Endodermal cell (in vitro differentiated cells): Measurements from ENCODE around the gene TRIM9. TPM values are rescaled to one million over a fixed set of nuclear protein-coding genes. Genes with fewer than 3 reads are reported as not detected.

Source experiments
- DNase-seq: peaks from one replicate; pipeline ENCODE4 v3.0.0-alpha.2; 2017
- H3K27ac ChIP-seq: 2 replicates; pipeline ENCODE4 v1.5.1; 2013; ENCODE audit warnings: mild to moderate bottlenecking, low read depth, low read length, moderate library complexity
- H3K27me3 ChIP-seq: 2 replicates; pipeline ENCODE4 v1.6.1; 2013; ENCODE audit warnings: mild to moderate bottlenecking, low read length, moderate library complexity; ENCODE audit not compliant: insufficient read depth, control insufficient read depth, poor library complexity, severe bottlenecking
- H3K36me3 ChIP-seq: 2 replicates; pipeline ENCODE4 v1.7.0; 2013; ENCODE audit warnings: mild to moderate bottlenecking, low read length, moderate library complexity; ENCODE audit not compliant: control insufficient read depth, insufficient read depth
- H3K4me1 ChIP-seq: one replicate; pipeline ENCODE4 v1.7.0; 2013; ENCODE audit warnings: low read length; ENCODE audit not compliant: control insufficient read depth, insufficient read depth
- H3K4me3 ChIP-seq: 2 replicates; pipeline ENCODE4 v1.5.1; 2013; ENCODE audit warnings: mild to moderate bottlenecking, low read length, moderate library complexity
- H3K9ac ChIP-seq: 2 replicates; pipeline ENCODE4 v1.6.1; 2013; ENCODE audit warnings: mild to moderate bottlenecking, low read length, moderate library complexity; ENCODE audit not compliant: poor library complexity, severe bottlenecking; ENCODE audit errors: extremely low read depth
- H3K9me3 ChIP-seq: 2 replicates; pipeline ENCODE4 v1.6.1; 2013; ENCODE audit warnings: mild to moderate bottlenecking, low read length, moderate library complexity; ENCODE audit not compliant: control insufficient read depth
- H3K27ac Mint-ChIP-seq: 2 replicates; pipeline ENCODE4 v1.8.0; 2020; ENCODE audit warnings: mixed read lengths
- H3K27me3 Mint-ChIP-seq: 2 replicates; pipeline ENCODE4 v1.8.0; 2021; ENCODE audit warnings: mild to moderate bottlenecking, mixed read lengths; ENCODE audit not compliant: insufficient read depth
- H3K36me3 Mint-ChIP-seq: 2 replicates; pipeline ENCODE4 v1.8.0; 2020; ENCODE audit warnings: low read depth, mixed read lengths
- H3K4me1 Mint-ChIP-seq: 2 replicates; pipeline ENCODE4 v1.8.0; 2020; ENCODE audit warnings: mixed read lengths
- H3K4me3 Mint-ChIP-seq: 2 replicates; pipeline ENCODE4 v1.8.0; 2020; ENCODE audit warnings: mild to moderate bottlenecking, moderate library complexity, mixed read lengths
- H3K9me3 Mint-ChIP-seq: 2 replicates; pipeline ENCODE4 v1.8.0; 2020; ENCODE audit warnings: mild to moderate bottlenecking, mixed read lengths
- WGBS, 2 experiments: methylation state at CpG; one replicate each; pipeline versions ENCODE4 v1.1.5 to v1.1.7; 2013; ENCODE audit warnings: missing lambda C conversion rate in 2 of 2, mixed read lengths in 1 of 2; ENCODE audit not compliant: insufficient coverage in 1 of 2, insufficient read length in 1 of 2; 5-methylcytosine and 5-hydroxymethylcytosine counted together
- total RNA-seq, 2 donors: library from RNA; stranded (reverse); fragmentation: NEBNext Ultra II Directional in 1 of 2; extraction: Animal tissue kit (Norgen Biotek cat#: 25700) in 1 of 2; gene quantifications; 2 replicates in 1 of 2; 3 replicates in 1 of 2; pipeline ENCODE4 v1.2.1, GENCODE V29; 2021
- TF ChIP-seq, protein P1 (sequence below): fragments of 200-600 bp; sonication (generic); conservative IDR thresholded peaks from 2 replicates; pipeline ENCODE4 v1.5.0; 2021; ENCODE audit warnings: antibody characterized with exemption, mild to moderate bottlenecking

The TRIM9 gene
- total RNA-seq, 2 donors from 2014 or later: 0.81 to 0.82 TPM

DNA sequence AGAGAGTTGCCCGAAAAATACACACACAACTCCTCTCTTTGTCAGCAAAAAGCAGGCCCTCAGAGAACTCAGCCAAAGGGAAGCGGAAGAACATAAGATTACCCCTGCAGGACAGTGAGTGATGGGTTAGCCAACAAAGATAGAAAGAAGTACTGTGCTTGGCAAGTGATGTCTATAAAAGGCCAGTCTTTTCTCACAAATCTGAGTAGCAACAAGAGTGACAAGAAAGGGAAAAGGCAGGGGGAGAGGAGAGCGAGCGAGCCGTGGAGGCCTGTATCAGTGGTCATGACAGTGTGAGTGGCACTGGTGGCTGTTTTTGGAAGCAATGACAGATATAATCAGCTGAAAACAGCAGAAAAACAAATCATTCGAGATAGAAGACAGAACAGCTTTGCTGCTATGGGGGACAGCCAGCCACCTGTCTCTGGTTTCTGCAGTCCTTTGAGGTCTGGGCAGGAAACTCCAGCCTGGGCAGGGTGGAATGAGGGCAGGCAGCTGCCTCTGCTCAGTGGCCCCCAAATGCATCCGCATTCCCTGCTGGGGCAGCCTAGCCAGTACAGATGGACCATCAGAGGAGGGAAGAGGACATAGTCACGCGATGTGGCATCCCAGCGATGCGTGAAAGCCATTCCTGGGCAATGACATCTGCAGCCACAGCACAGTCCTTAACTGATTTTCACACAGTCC, 74.7 kb downstream of the TRIM9 start:
- Histone ChIP-seq H3K4me3 (no peak overlapping the region), H3K9me3 (no peaks in the 10 kb centered on the region), H3K27me3 (no peaks in the 10 kb centered on the region), H3K36me3 (no peaks in the 10 kb centered on the region), H3K27ac (peak overlapping the region; percentile 30), H3K4me1 (no peaks in the 10 kb centered on the region), H3K9ac (no peak overlapping the region)
- no peaks in the 10 kb centered on the region for H3K27me3 Mint-ChIP-seq
- no peaks in the 10 kb centered on the region for H3K4me1 Mint-ChIP-seq
- peaks cover 6% of the 10 kb centered on the region for H3K9me3 Mint-ChIP-seq
- TF ChIP-seq, protein P1, sequence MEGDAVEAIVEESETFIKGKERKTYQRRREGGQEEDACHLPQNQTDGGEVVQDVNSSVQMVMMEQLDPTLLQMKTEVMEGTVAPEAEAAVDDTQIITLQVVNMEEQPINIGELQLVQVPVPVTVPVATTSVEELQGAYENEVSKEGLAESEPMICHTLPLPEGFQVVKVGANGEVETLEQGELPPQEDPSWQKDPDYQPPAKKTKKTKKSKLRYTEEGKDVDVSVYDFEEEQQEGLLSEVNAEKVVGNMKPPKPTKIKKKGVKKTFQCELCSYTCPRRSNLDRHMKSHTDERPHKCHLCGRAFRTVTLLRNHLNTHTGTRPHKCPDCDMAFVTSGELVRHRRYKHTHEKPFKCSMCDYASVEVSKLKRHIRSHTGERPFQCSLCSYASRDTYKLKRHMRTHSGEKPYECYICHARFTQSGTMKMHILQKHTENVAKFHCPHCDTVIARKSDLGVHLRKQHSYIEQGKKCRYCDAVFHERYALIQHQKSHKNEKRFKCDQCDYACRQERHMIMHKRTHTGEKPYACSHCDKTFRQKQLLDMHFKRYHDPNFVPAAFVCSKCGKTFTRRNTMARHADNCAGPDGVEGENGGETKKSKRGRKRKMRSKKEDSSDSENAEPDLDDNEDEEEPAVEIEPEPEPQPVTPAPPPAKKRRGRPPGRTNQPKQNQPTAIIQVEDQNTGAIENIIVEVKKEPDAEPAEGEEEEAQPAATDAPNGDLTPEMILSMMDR: no peak
- H3K4me3 Mint-ChIP-seq: no peak overlapping the region
- no peak overlapping the region for H3K27ac Mint-ChIP-seq
- WGBS, 2 experiments: 85 to 93% methylated on average over 7 to 11 of the region's 11 CpGs
- DNase-seq: no peak
- no peaks in the 10 kb centered on the region for H3K36me3 Mint-ChIP-seq

DNA sequence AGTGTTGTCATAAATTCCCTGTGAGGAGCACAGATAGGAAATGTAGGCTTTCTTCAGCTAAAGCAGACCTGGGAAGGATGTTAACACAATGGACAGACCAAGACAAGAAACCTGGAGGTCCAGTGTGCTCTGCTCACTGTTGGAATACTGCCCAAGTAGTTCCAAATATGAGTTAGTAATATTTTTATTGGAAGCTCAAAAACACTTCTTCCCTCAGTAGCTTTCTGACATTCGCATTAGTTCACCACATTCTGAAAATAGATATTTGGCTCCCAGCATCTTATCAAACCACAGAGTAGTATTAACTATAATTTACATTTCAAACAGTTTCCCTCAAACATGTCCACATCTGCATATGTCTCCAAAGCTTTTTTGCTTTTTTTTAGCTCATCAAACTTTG, 75.8 kb downstream of the TRIM9 start:
- Mint-ChIP-seq H3K4me3 (no peak overlapping the region), H3K9me3 (peaks cover 6% of the 10 kb centered on the region), H3K27ac (no peak overlapping the region), H3K4me1 (no peaks in the 10 kb centered on the region), H3K36me3 (no peaks in the 10 kb centered on the region), H3K27me3 (no peaks in the 10 kb centered on the region)
- Histone ChIP-seq H3K4me3 (no peak overlapping the region), H3K27me3 (no peaks in the 10 kb centered on the region), H3K9ac (no peak overlapping the region), H3K27ac (no peak overlapping the region), H3K4me1 (no peaks in the 10 kb centered on the region), H3K36me3 (no peaks in the 10 kb centered on the region), H3K9me3 (no peaks in the 10 kb centered on the region)
- 88 to 97% methylated on average over 1 of the region's 1 CpG for WGBS, 2 experiments
- TF ChIP-seq, protein P1: no peak
- DNase-seq: no peak

- DNase-seq: no peak
- Mint-ChIP-seq H3K36me3 (no peaks in the 10 kb centered on the region), H3K9me3 (peaks cover 6% of the 10 kb centered on the region), H3K27me3 (no peaks in the 10 kb centered on the region), H3K27ac (no peak overlapping the region), H3K4me3 (no peak overlapping the region), H3K4me1 (no peaks in the 10 kb centered on the region)
- TF ChIP-seq, protein P1: no peak
- no peaks in the 10 kb centered on the region for H3K27me3 ChIP-seq
- H3K9ac ChIP-seq: no peak overlapping the region
- H3K4me1 ChIP-seq: no peaks in the 10 kb centered on the region
- no peaks in the 10 kb centered on the region for H3K36me3 ChIP-seq
- no peaks in the 10 kb centered on the region for H3K9me3 ChIP-seq
- 85% methylated on average over 4 of the region's 4 CpGs; no CpG with 5 or more reads in 1 of the 2 experiments for WGBS, 2 experiments
- H3K4me3 ChIP-seq: no peak overlapping the region
- no peak overlapping the region for H3K27ac ChIP-seq
Observed at GRCh38 chr14:51018521-51018920, 76.4 kb downstream of the TRIM9 start.
